H1 (cell line): ENCODE results near the gene TWIST2. TPM values are rescaled to one million over a fixed set of nuclear protein-coding genes. Genes with fewer than 3 reads are reported as not detected.

Source experiments
- CTCF ChIA-PET: fragments of 300-600 bp; sonication (Branson Sonifier 250); formaldehyde crosslinking; loops from one replicate; lab custom pipeline; 2021; ENCODE audit not compliant: partially characterized antibody; lab: Charles Lee
- POLR2A ChIA-PET: fragments of 300-600 bp; sonication (Branson Sonifier 250); formaldehyde crosslinking; loops from one replicate; lab custom pipeline; 2021; ENCODE audit warnings: inconsistent platforms; ENCODE audit not compliant: partially characterized antibody; lab: Charles Lee
- DNase-seq, 2 experiments: peaks; one replicate each; pipeline versions ENCODE4 v3.0.0 to v3.0.0-alpha.2; 2010 to 2022; ENCODE audit warnings: low spot score in 2 of 2, low read depth in 1 of 2, mixed read lengths in 1 of 2
- FAIRE-seq: peaks from 2 replicates; lab custom pipeline; 2011; peaks lifted over from hg19 to GRCh38; lab: Jason Lieb, UNC
- H2AFZ ChIP-seq: 2 replicates; pipeline ENCODE4 v1.8.1; 2012; ENCODE audit warnings: low read length, inconsistent platforms
- H2AK5ac ChIP-seq: 2 replicates; pipeline ENCODE4 v1.6.1; 2013; ENCODE audit warnings: low read depth, low read length
- H2BK120ac ChIP-seq: replicated peaks from 2 replicates; pipeline ENCODE3; 2013; ENCODE audit warnings: low read depth, low read length, inconsistent platforms
- H2BK12ac ChIP-seq: 2 replicates; pipeline ENCODE4 v1.6.1; 2013; ENCODE audit warnings: low read depth, low read length
- H2BK15ac ChIP-seq: 2 replicates; pipeline ENCODE4 v1.6.1; 2013; ENCODE audit warnings: low read length
- H2BK20ac ChIP-seq: 2 replicates; pipeline ENCODE4 v1.6.1; 2013; ENCODE audit warnings: low read length
- H2BK5ac ChIP-seq: 2 replicates; pipeline ENCODE4 v1.6.1; 2013; ENCODE audit warnings: low read depth, low read length
- H3K14ac ChIP-seq: 2 replicates; pipeline ENCODE4 v1.6.1; 2013; ENCODE audit warnings: inconsistent platforms; ENCODE audit not compliant: insufficient read length
- H3K18ac ChIP-seq: 2 replicates; pipeline ENCODE4 v1.6.1; 2013; ENCODE audit warnings: low read length; ENCODE audit errors: extremely low read depth
- H3K23ac ChIP-seq: 2 replicates; pipeline ENCODE4 v1.6.1; 2013; ENCODE audit warnings: inconsistent platforms; ENCODE audit not compliant: insufficient read length
- H3K23me2 ChIP-seq: 2 replicates; pipeline ENCODE4 v1.6.1; 2013; ENCODE audit warnings: low read depth, low read length
- H3K27ac ChIP-seq: 2 replicates; pipeline ENCODE4 v1.6.1; 2011; ENCODE audit warnings: low read depth, low read length, inconsistent platforms
- H3K27me3 ChIP-seq, 4 experiments: replicated peaks in 1 of 4; 1 replicate in 1 of 4; 2 replicates in 3 of 4; pipeline versions ENCODE4 v1.6.1 to v1.8.1; 2011 to 2013; ENCODE audit warnings: low read length in 3 of 4, mild to moderate bottlenecking in 3 of 4, inconsistent platforms in 2 of 4, mixed read lengths in 2 of 4, moderate library complexity in 1 of 4; ENCODE audit not compliant: control insufficient read depth in 3 of 4, insufficient read depth in 3 of 4; ENCODE audit errors: extremely low read depth in 1 of 4
- H3K36me3 ChIP-seq, 4 experiments: 2 replicates each; pipeline versions ENCODE4 v1.6.1 to v1.8.1; 2011 to 2013; ENCODE audit warnings: mild to moderate bottlenecking in 4 of 4, low read length in 3 of 4, moderate library complexity in 2 of 4, control low read depth in 1 of 4, inconsistent platforms in 1 of 4; ENCODE audit not compliant: insufficient read depth in 4 of 4, control insufficient read depth in 2 of 4
- H3K4ac ChIP-seq: replicated peaks from 2 replicates; pipeline ENCODE3; 2013; ENCODE audit warnings: low read length, low read depth, mixed read lengths, inconsistent platforms; ENCODE audit not compliant: insufficient read length
- H3K4me1 ChIP-seq, 4 experiments: replicated peaks in 1 of 4; 1 replicate in 1 of 4; 2 replicates in 3 of 4; pipeline versions ENCODE4 v1.6.1 to v1.8.1; 2011 to 2013; ENCODE audit warnings: low read length in 3 of 4, inconsistent platforms in 2 of 4, mixed read lengths in 1 of 4; ENCODE audit not compliant: insufficient read depth in 4 of 4, control insufficient read depth in 3 of 4
- H3K4me2 ChIP-seq, 2 experiments: 2 replicates each; pipeline versions ENCODE4 v1.6.1 to v1.8.1; 2011 to 2013; ENCODE audit warnings: low read depth in 2 of 2, low read length in 2 of 2, control low read depth in 1 of 2, inconsistent platforms in 1 of 2, mild to moderate bottlenecking in 1 of 2; ENCODE audit not compliant: insufficient read depth in 1 of 2
- H3K4me3 ChIP-seq, 4 experiments: fragments of 200-600, 300-600 bp in 1 of 4; sonication (generic), shearing (Covaris generic), sonication (Bioruptor Twin) in 1 of 4; 2 replicates each; pipeline versions ENCODE4 v1.5.1 to v1.8.1; 2011 to 2016; ENCODE audit warnings: low read length in 4 of 4, low read depth in 3 of 4, control low read depth in 2 of 4, inconsistent platforms in 2 of 4, mild to moderate bottlenecking in 2 of 4, mixed read lengths in 1 of 4, moderate library complexity in 1 of 4; ENCODE audit not compliant: insufficient read depth in 2 of 4; ENCODE audit errors: extremely low read depth in 1 of 4
- H3K56ac ChIP-seq: replicated peaks from 2 replicates; pipeline ENCODE3; 2013; ENCODE audit warnings: low read depth, mild to moderate bottlenecking, mixed read lengths, low read length, inconsistent platforms; ENCODE audit not compliant: insufficient read length
- H3K79me1 ChIP-seq: 2 replicates; pipeline ENCODE4 v1.6.1; 2013; ENCODE audit warnings: low read depth, low read length, control low read depth
- H3K79me2 ChIP-seq, 2 experiments: 2 replicates each; pipeline versions ENCODE4 v1.6.1 to v1.8.1; 2012 to 2013; ENCODE audit warnings: low read length in 2 of 2, mild to moderate bottlenecking in 2 of 2, inconsistent platforms in 1 of 2; ENCODE audit not compliant: insufficient read depth in 2 of 2, control insufficient read depth in 1 of 2
- H3K9ac ChIP-seq, 4 experiments: replicated peaks in 1 of 4; 1 replicate in 1 of 4; 2 replicates in 3 of 4; pipeline versions ENCODE4 v1.6.1 to v1.8.1; 2011 to 2013; ENCODE audit warnings: low read depth in 3 of 4, low read length in 3 of 4, control low read depth in 2 of 4, mild to moderate bottlenecking in 2 of 4, moderate library complexity in 2 of 4, inconsistent platforms in 1 of 4; ENCODE audit errors: extremely low read depth in 1 of 4
- H3K9me3 ChIP-seq, 2 experiments: 2 replicates each; pipeline versions ENCODE4 v1.6.1 to v1.8.1; 2012 to 2013; ENCODE audit warnings: mild to moderate bottlenecking in 2 of 2, moderate library complexity in 2 of 2, control low read depth in 1 of 2, inconsistent platforms in 1 of 2, low read depth in 1 of 2, low read length in 1 of 2, mixed read lengths in 1 of 2; ENCODE audit not compliant: insufficient read depth in 2 of 2
- H4K20me1 ChIP-seq, 2 experiments: replicated peaks in 1 of 2; 2 replicates each; pipeline versions ENCODE3 to v1.8.1; 2011 to 2013; ENCODE audit warnings: inconsistent platforms in 2 of 2, low read length in 2 of 2, mild to moderate bottlenecking in 1 of 2; ENCODE audit not compliant: insufficient read depth in 2 of 2, control insufficient read depth in 1 of 2
- H4K5ac ChIP-seq: 2 replicates; pipeline ENCODE4 v1.6.1; 2013; ENCODE audit warnings: low read length, low read depth, mixed read lengths, inconsistent platforms; ENCODE audit not compliant: insufficient read length
- H4K8ac ChIP-seq: 2 replicates; pipeline ENCODE4 v1.8.0; 2013; ENCODE audit warnings: mild to moderate bottlenecking, moderate library complexity, low read length, inconsistent platforms; ENCODE audit not compliant: insufficient read depth; ENCODE audit errors: extremely low read depth
- H4K91ac ChIP-seq: replicated peaks from 2 replicates; pipeline ENCODE3; 2013; ENCODE audit warnings: low read length, mixed read lengths, inconsistent platforms; ENCODE audit not compliant: insufficient read length
- CHD2 ChIP-seq: IDR thresholded peaks from 2 replicates; pipeline ENCODE4 v1.6.1; 2012; ENCODE audit warnings: low read length, improper control_type of control experiment
- FOSL1 ChIP-seq: IDR thresholded peaks from 2 replicates; pipeline ENCODE4 v1.6.1; 2011; ENCODE audit warnings: mild to moderate bottlenecking, low read depth, low read length, moderate library complexity; ENCODE audit not compliant: insufficient read depth
- POLR2A ChIP-seq, 2 experiments: IDR thresholded peaks; 1 replicate in 1 of 2; 2 replicates in 1 of 2; pipeline ENCODE4 v1.6.1; 2011; ENCODE audit warnings: low read depth in 2 of 2, low read length in 2 of 2, mild to moderate bottlenecking in 2 of 2; ENCODE audit errors: control extremely low read depth in 1 of 2
- POLR2AphosphoS5 ChIP-seq: IDR thresholded peaks from 2 replicates; pipeline ENCODE4 v1.6.1; 2011; ENCODE audit warnings: low read depth, low read length
- RBBP5 ChIP-seq: IDR thresholded peaks from 2 replicates; pipeline ENCODE4 v1.7.1; 2012; ENCODE audit warnings: low read depth, mild to moderate bottlenecking, inconsistent platforms, low read length, moderate library complexity, borderline replicate concordance
- SP4 ChIP-seq: IDR thresholded peaks from 2 replicates; pipeline ENCODE4 v1.6.1; 2012; ENCODE audit warnings: low read length, inconsistent platforms
- TBP ChIP-seq: IDR thresholded peaks from 2 replicates; pipeline ENCODE4 v1.6.1; 2011; ENCODE audit warnings: low read depth, low read length, improper control_type of control experiment
- WGBS, 2 experiments: shearing (Covaris generic) in 1 of 2; methylation state at CpG; one replicate each; pipeline versions ENCODE4 v1.1.6 to v1.1.7; 2013 to 2015; ENCODE audit warnings: low lambda C conversion rate in 2 of 2, mixed read lengths in 2 of 2, inconsistent platforms in 1 of 2, low coverage in 1 of 2, missing lambda C conversion rate in 1 of 2; ENCODE audit not compliant: insufficient replicate concordance in 2 of 2, insufficient coverage in 1 of 2, insufficient read length in 1 of 2; ENCODE audit errors: extremely low coverage in 1 of 2, missing lambda C conversion rate in 1 of 2; 5-methylcytosine and 5-hydroxymethylcytosine counted together
- polyA plus RNA-seq, 7 experiments: library from polyadenylated mRNA; depleted of rRNA in 3 of 7; stranded (reverse) in 5 of 7; unstranded in 2 of 7; fragments of >200 nt in 5 of 7; fragments of 200-250 nt in 2 of 7; gene quantifications; 1 replicate in 5 of 7; 2 replicates in 1 of 7; 4 replicates in 1 of 7; pipeline versions ENCODE4 v1.2.1 to v1.2.3, GENCODE V29; 2011 to 2013; ENCODE audit warnings: missing spikeins in 2 of 7, mixed read lengths in 2 of 7
- total RNA-seq: library from RNA; stranded (reverse); fragmentation: NEBNext Ultra II Directional; extraction: Animal tissue kit (Norgen Biotek cat#: 25700); gene quantifications from 2 replicates; pipeline ENCODE4 v1.2.1, GENCODE V29; 2021

TWIST2 gene
- total and polyA plus RNA-seq, 2 of the 8 experiments (the other 6 are each of a cell fraction or from before 2014, with no cell fraction given): 2.6 to 4.3 TPM

GRCh38 chr2:238946318-238947242 lies 98.7 kb downstream of the TWIST2 start:
- H3K56ac ChIP-seq: no peak overlapping the region
- no peak overlapping the region for H3K14ac ChIP-seq
- no peak overlapping the region for H3K4ac ChIP-seq
- WGBS, 2 experiments: 80% methylated on average over 6 of the region's 6 CpGs; no CpG with 5 or more reads in 1 of the 2 experiments
- ChIA-PET CTCF (interaction anchor here (0.9 to 1.3 kb wide), 3 partner anchors 11 to 28 kb away, joined by 3 to 4 read pairs (median 3); no protein-coding TSS in a partner anchor), POLR2A (no interaction called here)
- no peaks in the 10 kb centered on the region for H3K9me3 ChIP-seq
- FAIRE-seq (no peak), DNase-seq (peak in 1 of 2 experiments; percentile 33)
- no peak overlapping the region for H2AFZ ChIP-seq
- H3K79me2 ChIP-seq: no peaks in the 10 kb centered on the region
- no peaks in the 10 kb centered on the region; a peak in 1 of 7 replicates for H3K27me3 ChIP-seq
- no peak overlapping the region for H4K5ac ChIP-seq
- H2BK15ac ChIP-seq: no peak overlapping the region
- TF ChIP-seq POLR2AphosphoS5: no peak
- TF ChIP-seq CHD2: no peak
- TF ChIP-seq FOSL1: no peak
- no peak for TF ChIP-seq TBP
- no peak for TF ChIP-seq SP4
- TF ChIP-seq RBBP5: no peak
- TF ChIP-seq POLR2A (IDR thresholded peaks at IDR 0.05; ENCODE audit: control extremely low read depth in 1 of 2, low read depth in 2 of 2, low read length in 2 of 2): no peak
- no peaks in the 10 kb centered on the region for H3K36me3 ChIP-seq
- H3K23ac ChIP-seq: no peak overlapping the region
- H2BK5ac ChIP-seq: no peak overlapping the region
- H3K79me1 ChIP-seq: no peaks in the 10 kb centered on the region
- H3K18ac ChIP-seq: no peak overlapping the region
- H3K23me2 ChIP-seq: no peaks in the 10 kb centered on the region
- H3K4me1 ChIP-seq: no peaks in the 10 kb centered on the region
- H4K91ac ChIP-seq: no peak overlapping the region
- H2BK120ac ChIP-seq: no peak overlapping the region
- no peak overlapping the region for H3K9ac ChIP-seq
- no peaks in the 10 kb centered on the region for H4K20me1 ChIP-seq
- H2AK5ac ChIP-seq: no peak overlapping the region
- no peak overlapping the region for H3K27ac ChIP-seq
- no peak overlapping the region for H4K8ac ChIP-seq
- no peak overlapping the region for H2BK20ac ChIP-seq
- no peak overlapping the region for H3K4me3 ChIP-seq
- H2BK12ac ChIP-seq: no peak overlapping the region
- H3K4me2 ChIP-seq: no peak overlapping the region
